GM21528 (cell line): Measurements from ENCODE around the gene BAG1.

ENCODE experiments used
- ATAC-seq: cut with Tn5 transposase; IDR thresholded peaks from one replicate; pipeline ENCODE4 v1.9.1; 2021; ENCODE audit warnings: mild to moderate bottlenecking, moderate library complexity; ENCODE audit not compliant: unreplicated experiment, low FRiP score

BAG1 gene

GRCh38 chr9:33220681-33221567 lies 43.6 kb downstream of the BAG1 start:
- no peak for ATAC-seq

- no peak for ATAC-seq
Observed at GRCh38 chr9:33211695-33212393, 52.7 kb downstream of the BAG1 start.

- no peak for ATAC-seq
Observed at GRCh38 chr9:33210006-33210715, 54.3 kb downstream of the BAG1 start.

GRCh38 chr9:33209394-33209793 lies 55.1 kb downstream of the BAG1 start:
- ATAC-seq = no peak

- peak; percentile 99 for ATAC-seq
Observed at GRCh38 chr9:33202552-33203201, 61.8 kb downstream of the BAG1 start.
